HEK293 (cell line): Measurements from ENCODE around the gene NIN.
"Not testable (repeated sequence)": the region's sequence is repeated elsewhere in the genome, so short reads cannot be mapped to it uniquely, and the experiment has no call there.

Source experiments
- CTCF ChIA-PET: fragments of 350-600 bp; formaldehyde crosslinking; extraction: SDS; loops from one replicate; lab custom pipeline; 2021; ENCODE audit warnings: antibody characterized with exemption; lab: Yijun Ruan, JAX
- POLR2A ChIA-PET: fragments of 300-600 bp; formaldehyde crosslinking; extraction: SDS; loops from one replicate; lab custom pipeline; 2020; ENCODE audit warnings: antibody characterized with exemption, inconsistent platforms; lab: Yijun Ruan, JAX
- H3K27ac ChIP-seq: fragments of 200-500 bp; sonication (Bioruptor generic); 2 replicates; pipeline ENCODE4 v1.5.1; 2014; ENCODE audit warnings: low read depth, low read length, control low read depth, inconsistent platforms; ENCODE audit errors: extremely low read depth
- H3K36me3 ChIP-seq, 2 experiments: fragments of 200-500 bp in 1 of 2; sonication (Bioruptor generic) in 1 of 2; 1 replicate in 1 of 2; 2 replicates in 1 of 2; pipeline ENCODE4 v1.5.1; 2014 to 2017; ENCODE audit warnings: inconsistent platforms in 2 of 2, low read length in 2 of 2; ENCODE audit not compliant: control insufficient read depth in 2 of 2, insufficient read depth in 1 of 2
- H3K4me1 ChIP-seq: fragments of 200-500 bp; sonication (Bioruptor generic); 2 replicates; pipeline ENCODE4 v1.5.1; 2014; ENCODE audit warnings: mild to moderate bottlenecking, low read length, inconsistent platforms; ENCODE audit not compliant: control insufficient read depth, insufficient read depth
- H3K4me3 ChIP-seq: 2 replicates; pipeline ENCODE4 v1.5.1; 2011; ENCODE audit warnings: low read depth, mild to moderate bottlenecking, control low read depth, low read length, moderate library complexity
- H3K9me3 ChIP-seq: fragments of 200-500 bp; sonication (Bioruptor generic); 2 replicates; pipeline ENCODE4 v1.5.1; 2014; ENCODE audit warnings: low read depth, low read length, inconsistent platforms; ENCODE audit not compliant: control insufficient read depth, insufficient read depth
- EGR2 ChIP-seq: fragments of 450-650 bp; formaldehyde crosslinking; IDR thresholded peaks from 2 replicates; pipeline ENCODE4 v1.5.1; 2016; ENCODE audit warnings: low read depth, missing biosample characterization, missing genetic modification characterization
- FEZF1 ChIP-seq: fragments of 450-650 bp; formaldehyde crosslinking; IDR thresholded peaks from 2 replicates; pipeline ENCODE4 v1.5.1; 2016; ENCODE audit warnings: missing biosample characterization, missing genetic modification characterization
- GLI2 ChIP-seq: fragments of 450-650 bp; formaldehyde crosslinking; IDR thresholded peaks from 2 replicates; pipeline ENCODE4; 2017; ENCODE audit warnings: missing biosample characterization, missing genetic modification characterization, low read depth, borderline replicate concordance
- TCF7L2 ChIP-seq: IDR thresholded peaks from 2 replicates; pipeline ENCODE4 v1.6.1; 2011; ENCODE audit warnings: low read depth, mild to moderate bottlenecking, inconsistent platforms, low read length, moderate library complexity, borderline replicate concordance
- ZEB2 ChIP-seq: fragments of 450-650 bp; formaldehyde crosslinking; IDR thresholded peaks from 2 replicates; pipeline ENCODE4 v1.5.1; 2016; ENCODE audit warnings: missing biosample characterization, missing genetic modification characterization
- ZNF146 ChIP-seq: fragments of 450-650 bp; formaldehyde crosslinking; IDR thresholded peaks from 2 replicates; pipeline ENCODE4 v1.5.1; 2016; ENCODE audit warnings: missing biosample characterization, missing genetic modification characterization
- ZNF155 ChIP-seq: fragments of 450-650 bp; formaldehyde crosslinking; IDR thresholded peaks from 2 replicates; pipeline ENCODE4 v1.5.1; 2016; ENCODE audit warnings: missing biosample characterization, missing genetic modification characterization
- ZNF24 ChIP-seq: fragments of 450-650 bp; formaldehyde crosslinking; IDR thresholded peaks from 2 replicates; pipeline ENCODE4 v1.5.1; 2016; ENCODE audit warnings: missing biosample characterization, missing genetic modification characterization
- ZNF324 ChIP-seq: fragments of 450-650 bp; formaldehyde crosslinking; IDR thresholded peaks from 2 replicates; pipeline ENCODE4 v1.5.1; 2016; ENCODE audit warnings: missing biosample characterization, missing genetic modification characterization
- ZNF341 ChIP-seq: fragments of 450-650 bp; formaldehyde crosslinking; IDR thresholded peaks from 2 replicates; pipeline ENCODE4; 2016; ENCODE audit warnings: low read depth, missing biosample characterization, missing genetic modification characterization
- ZNF473 ChIP-seq: fragments of 450-650 bp; formaldehyde crosslinking; IDR thresholded peaks from 2 replicates; pipeline ENCODE4 v1.5.1; 2017; ENCODE audit warnings: missing biosample characterization, missing genetic modification characterization
- ZNF580 ChIP-seq: fragments of 450-650 bp; formaldehyde crosslinking; IDR thresholded peaks from 2 replicates; pipeline ENCODE4 v1.5.1; 2016; ENCODE audit warnings: missing biosample characterization, missing genetic modification characterization
- ZNF585B ChIP-seq: fragments of 450-650 bp; formaldehyde crosslinking; IDR thresholded peaks from 2 replicates; pipeline ENCODE4 v1.5.1; 2016; ENCODE audit warnings: missing biosample characterization, missing genetic modification characterization
- ZNF639 ChIP-seq: fragments of 450-650 bp; formaldehyde crosslinking; IDR thresholded peaks from 2 replicates; pipeline ENCODE4 v1.5.1; 2016; ENCODE audit warnings: missing biosample characterization, missing genetic modification characterization
- ZNF645 ChIP-seq: fragments of 450-650 bp; formaldehyde crosslinking; IDR thresholded peaks from 2 replicates; pipeline ENCODE4; 2016; ENCODE audit warnings: missing biosample characterization, missing genetic modification characterization

The NIN gene

GRCh38 chr14:50820786-50821509 is 10.0 kb downstream of the NIN start (continued):
- no peak for TF ChIP-seq ZNF639 (tag by site-specific recombination)

GRCh38 chr14:50819303-50819702 is 11.7 kb downstream of the NIN start:
- POLR2A ChIA-PET, CTCF ChIA-PET, H3K9me3 ChIP-seq, H3K27ac ChIP-seq, H3K36me3 ChIP-seq, H3K4me3 ChIP-seq: not testable (repeated sequence)
- peaks cover 53% of the 10 kb centered on the region for H3K4me1 ChIP-seq

GRCh38 chr14:50816395-50817047 is 14.4 kb downstream of the NIN start:
- H3K27ac ChIP-seq, result no peak overlapping the region
- TF ChIP-seq ZNF155 (tag by site-specific recombination) (no peak), ZNF341 (tag by site-specific recombination) (peak; percentile 25; the same call in 1 of the 2 replicates), ZNF585B (tag by site-specific recombination) (peak; percentile 37; the same call in 1 of the 2 replicates)
- no peaks in the 10 kb centered on the region for H3K9me3 ChIP-seq
- ChIA-PET CTCF (interaction anchor here (1.6 kb wide), 1 partner anchor 12 kb away, joined by 3 read pairs; no protein-coding TSS in a partner anchor), POLR2A (interaction anchor here (1.7 kb wide), 1 partner anchor 12 kb away, joined by 5 read pairs; no protein-coding TSS in a partner anchor)
- no peak overlapping the region for H3K4me3 ChIP-seq
- H3K4me1 ChIP-seq, result peaks cover 25% of the 10 kb centered on the region
- peaks cover 0 to 6% of the 10 kb centered on the region in 2 experiments for H3K36me3 ChIP-seq

- H3K9me3 ChIP-seq, POLR2A ChIA-PET, H3K4me3 ChIP-seq, H3K36me3 ChIP-seq, H3K27ac ChIP-seq: not testable (repeated sequence)
- TF ChIP-seq ZNF146 (tag by site-specific recombination), result peak; percentile 83
- TF ChIP-seq ZNF580 (tag by site-specific recombination), result 0 out of 2 replicates have a peak, but pooled peaks have one; percentile 64
- H3K4me1 ChIP-seq, result peaks cover 15% of the 10 kb centered on the region
- CTCF ChIA-PET, result interaction anchor here (0.6 to 1.0 kb wide), 2 partner anchors 39 to 494 kb away, joined by 3 to 4 read pairs; no protein-coding TSS in a partner anchor
Observed at GRCh38 chr14:50815526-50815925, 15.4 kb downstream of the NIN start.

GRCh38 chr14:50815058-50815457 is 15.9 kb downstream of the NIN start:
- POLR2A ChIA-PET, result not testable (repeated sequence)
- CTCF ChIA-PET, result interaction anchor here (0.6 to 1.0 kb wide), 2 partner anchors 38 to 493 kb away, joined by 3 to 4 read pairs; no protein-coding TSS in a partner anchor
- H3K4me1 ChIP-seq, result peaks cover 11% of the 10 kb centered on the region

GRCh38 chr14:50814161-50814560 is 16.8 kb downstream of the NIN start:
- POLR2A ChIA-PET, result no interaction called here
- Histone ChIP-seq H3K4me1 (peaks cover 8% of the 10 kb centered on the region), H3K36me3 (peaks cover 0 to 6% of the 10 kb centered on the region in 2 experiments), H3K27ac (no peak overlapping the region), H3K9me3 (no peaks in the 10 kb centered on the region), H3K4me3 (no peak overlapping the region)
- no peak for TF ChIP-seq FEZF1 (tag by site-specific recombination)
- no peak for TF ChIP-seq ZNF324 (tag by site-specific recombination)
- TF ChIP-seq GLI2 (tag by site-specific recombination), result no peak
- no peak for TF ChIP-seq TCF7L2
- no peak for TF ChIP-seq ZNF24 (tag by site-specific recombination)
- TF ChIP-seq ZNF645, result no peak
- TF ChIP-seq ZNF473 (tag by site-specific recombination), result no peak
- TF ChIP-seq EGR2, result no peak
- TF ChIP-seq ZEB2 (tag by site-specific recombination), result no peak
- CTCF ChIA-PET, result interaction anchor here (1.0 kb wide), 1 partner anchor 37 kb away, joined by 4 read pairs; no protein-coding TSS in a partner anchor

More at GRCh38 chr14:50815058-50815457, 15.9 kb downstream of the NIN start:
- H3K27ac ChIP-seq, H3K36me3 ChIP-seq, H3K4me3 ChIP-seq, H3K9me3 ChIP-seq: not testable (repeated sequence)
